ENCODE measurements around the gene KLK4. TPM values are rescaled to one million over a fixed set of nuclear protein-coding genes. Genes with fewer than 3 reads are reported as not detected.

Gene KLK4, protein sequence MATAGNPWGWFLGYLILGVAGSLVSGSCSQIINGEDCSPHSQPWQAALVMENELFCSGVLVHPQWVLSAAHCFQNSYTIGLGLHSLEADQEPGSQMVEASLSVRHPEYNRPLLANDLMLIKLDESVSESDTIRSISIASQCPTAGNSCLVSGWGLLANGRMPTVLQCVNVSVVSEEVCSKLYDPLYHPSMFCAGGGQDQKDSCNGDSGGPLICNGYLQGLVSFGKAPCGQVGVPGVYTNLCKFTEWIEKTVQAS
- total RNA-seq = not detected in 2 replicates

DNA sequence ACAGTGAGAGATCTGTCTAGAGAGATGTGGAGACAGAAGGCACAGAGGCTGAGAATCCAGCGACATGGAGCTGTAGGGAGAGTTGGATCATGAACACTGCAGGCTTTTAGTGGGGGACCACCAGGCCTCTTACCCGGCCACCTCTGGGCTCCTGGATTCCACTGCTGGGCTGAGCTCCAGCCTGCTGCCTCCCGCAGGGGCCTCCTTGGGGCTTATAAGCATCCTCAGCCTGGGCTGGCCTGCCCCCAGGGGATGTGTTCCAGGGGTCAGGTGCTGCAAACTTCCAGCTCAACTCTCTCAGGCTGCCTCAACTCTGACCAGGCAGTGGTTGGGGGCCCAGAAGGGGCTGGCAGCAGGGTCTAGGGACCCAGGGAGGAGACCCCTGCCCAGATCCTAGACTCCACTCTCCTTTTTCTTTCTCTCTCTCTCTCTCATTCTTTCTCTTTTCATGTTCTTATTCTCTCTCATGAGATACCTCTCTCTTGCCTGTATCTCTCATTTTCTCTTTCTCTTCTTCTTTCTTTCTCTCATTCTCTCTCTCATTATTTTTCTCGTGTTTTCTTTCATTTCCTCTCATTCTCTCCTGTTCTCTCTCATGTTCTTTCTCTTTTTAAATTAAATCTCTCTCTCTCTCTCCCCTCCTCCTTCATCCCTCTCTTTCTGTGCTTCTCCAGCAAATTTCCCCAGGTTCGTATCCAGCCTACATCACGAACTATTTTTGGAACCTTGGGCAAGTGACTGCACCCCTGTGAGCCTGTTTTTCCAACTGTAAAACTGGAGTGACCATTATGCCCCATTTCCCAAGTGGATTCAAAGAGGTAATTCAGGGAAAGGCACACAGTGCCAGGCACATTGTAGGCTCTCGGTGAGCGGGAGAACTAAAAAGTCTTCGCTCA lies at the start of gene KLK4:
TSS of gene KLK4 (minus strand) at position 190 of the 896 bp plus-strand sequence. CDS start 657 bp downstream, outside the sequence.
- no peak for DNase-seq (ENCODE audit: extremely low read depth, low read depth, low spot score)

DNA sequence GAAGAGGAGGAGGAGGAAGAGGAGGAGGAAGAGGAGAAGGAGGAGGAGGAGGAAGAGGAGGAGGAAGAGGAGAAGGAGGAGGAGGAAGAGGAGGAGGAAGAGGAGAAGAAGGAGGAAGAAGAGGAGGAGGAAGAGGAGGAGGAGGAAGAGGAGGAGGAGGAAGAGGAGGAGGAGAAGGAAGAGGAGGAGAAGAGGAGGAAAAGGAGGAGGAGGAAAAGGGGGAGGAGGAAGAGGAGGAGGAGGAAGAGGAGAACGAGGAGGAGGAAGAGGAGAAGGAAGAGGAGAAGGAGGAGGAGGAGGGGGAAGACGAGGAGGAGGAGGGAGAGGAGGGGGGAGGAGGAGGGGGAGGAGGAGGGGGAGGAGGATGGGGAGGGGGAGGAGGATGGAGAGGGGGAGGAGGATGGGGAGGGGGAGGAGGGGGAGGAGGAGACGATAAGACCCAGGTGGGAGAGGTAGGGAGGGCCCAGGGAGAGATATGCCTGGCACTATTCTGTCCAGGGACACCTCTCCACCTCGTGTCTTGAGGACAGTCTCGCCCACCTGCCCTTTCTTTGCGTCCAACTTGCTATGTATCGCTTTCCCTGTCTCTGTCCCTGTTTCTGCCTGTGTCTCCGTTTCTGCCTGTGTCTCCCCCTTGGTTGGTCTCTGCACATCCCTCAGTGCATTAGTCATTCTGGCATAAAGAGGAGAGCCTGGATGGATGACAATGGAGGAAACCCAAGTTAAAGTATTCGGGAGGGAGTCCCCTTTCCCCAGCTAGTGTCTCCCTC lies 48.7 kb upstream of the KLK4 start:
- no peak for DNase-seq (ENCODE audit: extremely low read depth, low read depth, low spot score)

DNA sequence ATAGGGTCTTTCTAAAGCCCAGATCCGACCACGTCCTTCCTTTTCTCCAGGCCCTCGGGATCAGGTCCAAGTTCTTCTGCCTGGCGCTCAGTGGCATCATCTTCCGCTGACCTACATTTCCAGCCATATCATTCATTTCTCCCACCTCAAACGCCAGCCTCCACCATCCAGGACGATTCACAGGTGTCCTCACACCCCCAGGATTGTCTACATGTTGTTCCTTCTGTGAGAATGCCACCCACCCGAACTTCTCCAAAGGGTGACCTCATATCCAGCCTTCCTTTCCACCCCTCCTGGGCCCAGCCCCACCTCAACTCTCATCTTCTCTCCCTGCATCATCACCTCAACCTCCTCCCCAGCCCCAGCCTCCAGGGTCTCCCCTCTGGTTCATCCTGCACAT lies 46.4 kb upstream of the KLK4 start:
- no peak for DNase-seq (ENCODE audit: extremely low read depth, low read depth, low spot score)

DNA sequence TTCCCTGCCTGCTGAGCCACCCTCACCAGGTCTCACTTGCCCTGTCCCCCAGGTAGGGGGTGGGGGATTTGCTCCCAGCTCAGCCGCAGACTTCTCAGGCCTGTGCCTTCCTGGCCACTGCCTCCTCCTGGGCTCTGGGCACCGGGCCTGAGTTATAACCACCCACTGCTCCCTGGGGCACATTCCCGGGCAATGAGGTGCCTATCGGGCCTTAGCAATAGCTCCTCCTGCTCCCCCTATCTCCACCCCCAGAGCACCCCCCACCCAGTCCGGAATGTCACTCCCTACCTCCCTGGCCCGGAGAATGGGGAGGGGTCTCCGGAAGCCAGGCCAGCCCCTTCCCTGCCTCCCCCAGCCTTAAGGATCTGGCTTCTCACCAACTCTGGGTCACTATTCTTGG lies 41.7 kb upstream of the KLK4 start, which contains the start of gene KLK5:
TSS of gene KLK5 (minus strand) at position 129 of the 400 bp plus-strand sequence. CDS start 381 bp downstream, outside the sequence.
- DNase-seq (ENCODE audit: extremely low read depth, low read depth, low spot score) = no peak

DNA sequence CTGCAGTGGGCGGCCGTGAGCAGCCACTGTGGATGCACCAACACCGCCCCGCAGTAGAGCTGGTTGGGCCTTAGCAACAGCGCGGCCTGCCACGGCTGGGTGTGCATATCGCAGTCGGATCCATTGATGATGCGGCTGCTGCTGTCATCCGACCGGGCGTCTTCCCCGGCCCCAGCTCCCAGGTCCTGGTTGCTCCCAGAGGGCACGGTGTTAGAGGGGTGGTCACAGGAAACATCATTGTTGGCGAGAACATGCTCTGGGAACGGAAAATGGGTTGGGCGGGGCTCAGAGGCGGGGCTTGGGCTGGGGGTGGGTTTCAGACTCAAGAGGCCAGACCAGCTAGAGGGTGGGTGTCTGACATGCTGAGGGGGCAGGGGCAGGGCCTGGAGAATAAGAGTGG lies 38.7 kb upstream of the KLK4 start:
- DNase-seq (ENCODE audit: extremely low read depth, low read depth, low spot score) = no peak

DNA sequence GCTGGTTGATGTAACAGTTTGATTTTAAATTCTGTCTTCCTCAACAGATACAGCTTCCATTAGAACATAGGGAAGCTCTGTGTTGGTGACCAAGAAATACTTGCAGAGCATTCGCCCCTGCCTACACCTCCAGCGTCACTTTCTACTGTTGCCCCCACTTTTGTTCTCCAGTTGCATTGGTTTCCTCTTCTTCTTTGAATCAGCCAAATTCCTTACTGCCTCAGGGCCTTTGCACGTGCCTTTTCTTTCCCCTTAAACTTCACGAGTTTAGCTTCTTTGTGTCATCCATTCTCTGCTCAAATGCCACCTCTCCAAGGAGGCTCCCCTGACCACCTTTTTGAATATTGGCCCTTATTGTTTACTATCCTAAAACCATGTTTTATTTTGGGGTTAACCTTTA lies 35.9 kb upstream of the KLK4 start:
- no peak for DNase-seq (ENCODE audit: extremely low read depth, low read depth, low spot score)

DNA sequence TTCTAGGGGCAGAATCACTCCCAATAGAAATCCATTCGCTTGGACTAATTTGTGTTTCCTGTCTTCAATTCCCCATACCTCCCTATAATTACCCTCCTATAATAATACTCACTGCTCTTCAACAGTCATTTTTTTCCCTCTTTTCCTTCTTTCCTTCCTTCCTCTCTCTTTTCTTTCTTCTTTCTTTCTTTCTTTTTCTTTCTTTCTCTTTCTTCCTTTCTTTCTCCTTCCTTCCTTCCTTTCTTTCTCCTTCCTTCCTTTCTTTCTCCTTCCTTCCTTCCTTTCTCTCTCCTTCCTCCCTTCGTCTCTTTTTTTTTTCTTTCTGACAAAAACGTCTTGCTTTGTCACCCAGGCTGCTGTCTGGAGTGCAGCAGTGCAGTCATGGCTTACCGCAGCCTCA lies 33.6 kb upstream of the KLK4 start:
- no peak for DNase-seq (ENCODE audit: extremely low read depth, low read depth, low spot score)

DNA sequence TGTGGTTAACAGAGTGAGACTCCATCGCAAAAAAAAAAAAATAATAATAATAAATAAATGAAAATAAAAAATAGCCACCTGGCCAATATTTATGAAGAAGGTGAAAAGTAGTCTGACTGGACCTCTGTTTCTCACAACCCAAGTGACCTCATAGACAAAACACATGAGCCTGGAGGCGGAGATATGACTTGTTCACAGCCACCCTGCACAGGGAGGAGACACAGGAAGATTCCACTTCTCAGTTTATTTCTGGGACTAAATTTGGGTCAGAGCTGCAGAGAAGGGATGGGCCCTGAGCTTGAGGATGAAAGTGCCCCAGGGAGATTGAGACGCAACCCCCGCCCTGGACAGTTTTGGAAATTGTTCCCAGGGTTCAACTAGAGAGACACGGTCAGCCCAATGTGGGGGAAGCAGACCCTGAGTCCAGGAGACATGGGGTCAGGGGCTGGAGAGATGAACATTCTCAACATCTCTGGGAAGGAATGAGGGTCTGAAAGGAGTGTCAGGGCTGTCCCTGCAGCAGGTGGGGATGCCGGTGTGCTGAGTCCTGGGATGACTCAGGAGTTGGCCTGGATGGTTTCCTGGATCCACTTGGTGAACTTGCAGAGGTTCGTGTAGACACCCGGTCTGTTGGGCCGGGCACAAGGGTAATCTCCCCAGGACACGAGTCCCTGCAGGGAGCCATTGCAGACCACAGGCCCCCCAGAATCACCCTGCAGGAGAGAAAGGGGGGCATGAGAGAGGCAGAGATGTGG lies 32.1 kb upstream of the KLK4 start:
- DNase-seq (ENCODE audit: extremely low read depth, low read depth, low spot score) = no peak

DNA sequence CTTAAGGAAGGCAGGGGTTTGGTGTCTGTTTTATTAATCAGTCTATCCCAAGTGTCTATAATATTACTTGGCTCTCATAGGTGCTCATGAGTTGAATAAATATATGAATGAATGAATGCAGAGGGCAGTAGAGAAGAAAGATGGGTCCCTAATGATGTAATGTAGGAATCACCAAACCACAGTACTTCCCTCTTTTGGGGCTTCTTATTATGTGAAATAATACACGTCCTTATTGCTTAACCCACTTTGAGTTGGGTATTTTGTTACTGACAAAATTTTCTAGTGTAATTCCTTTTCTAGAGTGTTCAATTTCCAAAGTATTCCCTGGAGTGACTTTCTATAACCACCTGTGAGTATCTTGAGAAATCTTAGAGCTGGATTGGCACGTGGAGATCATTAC lies 28.4 kb upstream of the KLK4 start:
- DNase-seq (ENCODE audit: extremely low read depth, low read depth, low spot score) = no peak

DNA sequence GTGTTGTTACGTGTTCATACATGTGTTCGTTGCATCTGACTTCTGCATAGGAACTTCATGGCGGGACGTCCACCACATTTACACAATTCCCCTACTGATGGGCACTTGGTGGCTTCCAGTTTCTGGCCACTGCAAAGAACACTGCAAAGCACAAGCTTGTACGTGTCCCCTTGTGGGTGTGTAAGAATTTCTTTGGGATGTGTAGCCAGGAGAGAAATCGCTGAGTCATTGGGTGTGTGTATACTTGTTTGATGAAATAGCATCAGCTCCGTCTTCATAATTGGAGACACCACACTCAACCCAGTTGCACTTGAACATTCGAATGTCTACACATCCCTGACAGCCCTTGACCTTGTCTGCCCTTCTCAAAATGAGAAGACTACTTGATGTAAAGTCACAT lies 22.4 kb upstream of the KLK4 start:
- no peak for DNase-seq (ENCODE audit: extremely low read depth, low read depth, low spot score)

DNA sequence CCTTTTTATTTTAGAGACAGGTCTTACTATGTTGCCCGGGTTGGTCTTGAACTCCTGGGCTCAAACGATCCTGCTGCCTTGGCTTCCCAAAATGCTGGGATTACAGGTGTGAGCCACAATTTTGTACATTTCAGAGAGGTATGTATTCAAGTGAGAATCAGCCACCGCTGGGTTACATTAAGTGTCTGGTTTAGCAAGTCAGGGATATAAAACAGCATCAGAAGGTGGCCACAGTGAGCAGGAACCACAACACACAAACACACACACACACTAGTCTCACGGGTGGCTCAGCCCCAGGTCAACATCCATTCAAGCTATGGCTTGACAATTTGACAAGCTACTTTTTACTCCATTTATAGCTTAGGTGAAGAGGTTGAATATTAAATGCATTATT lies 21.5 kb upstream of the KLK4 start:
- DNase-seq (ENCODE audit: extremely low read depth, low read depth, low spot score) = no peak

DNA sequence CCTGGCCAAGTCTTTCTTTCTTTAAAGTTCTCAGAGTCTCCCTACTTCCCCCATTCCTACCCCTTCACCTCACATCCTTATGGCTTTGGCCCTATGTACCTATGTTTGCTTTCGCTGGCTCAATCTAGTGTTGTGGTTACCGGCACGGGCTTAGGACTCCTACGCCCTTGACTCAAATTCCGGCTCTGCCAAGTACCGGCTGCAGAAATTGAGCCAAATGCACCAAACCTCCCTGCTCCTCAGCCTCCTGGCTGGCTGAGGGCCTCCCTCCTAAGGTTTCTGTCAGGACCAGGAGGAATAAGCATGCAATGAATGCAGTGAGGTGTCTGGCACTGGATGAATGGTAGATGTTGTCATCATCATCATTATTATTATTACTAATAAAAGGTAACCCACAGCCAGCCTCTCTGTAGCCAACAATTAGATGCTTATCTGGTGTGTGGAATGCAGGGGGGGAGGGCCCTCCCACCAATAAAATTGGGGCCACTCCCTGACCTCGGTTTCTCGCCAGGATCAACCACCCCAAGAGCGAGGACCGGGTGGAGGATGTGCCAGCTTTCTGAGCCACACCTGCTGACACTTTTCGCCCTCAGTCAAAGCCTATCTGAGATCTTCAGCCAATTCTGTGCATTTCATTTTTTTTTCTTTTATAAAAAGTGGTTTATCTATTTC lies 21.0 kb upstream of the KLK4 start:
- no peak for DNase-seq (ENCODE audit: extremely low read depth, low read depth, low spot score)

DNA sequence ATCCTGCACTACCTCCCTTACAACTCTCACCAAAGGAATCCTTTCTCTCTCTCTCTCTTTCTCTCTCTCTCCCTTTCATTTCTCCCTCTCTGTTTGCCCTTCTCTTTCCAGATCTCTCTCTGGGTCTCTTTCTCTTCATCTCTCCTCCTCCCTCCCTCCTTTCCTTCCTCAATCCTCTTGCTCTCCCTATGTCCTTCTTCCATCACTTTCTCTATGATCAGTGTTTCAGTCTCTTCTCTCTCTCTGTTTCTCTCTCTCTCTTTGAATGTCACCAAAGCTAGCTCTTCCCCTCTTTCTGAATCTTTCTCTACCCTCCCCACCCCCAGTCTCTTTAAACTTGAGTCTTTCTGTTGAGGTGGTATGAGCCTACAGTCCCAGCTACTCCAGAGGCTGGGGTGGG lies 19.8 kb upstream of the KLK4 start:
- DNase-seq (ENCODE audit: extremely low read depth, low read depth, low spot score) = no peak

DNA sequence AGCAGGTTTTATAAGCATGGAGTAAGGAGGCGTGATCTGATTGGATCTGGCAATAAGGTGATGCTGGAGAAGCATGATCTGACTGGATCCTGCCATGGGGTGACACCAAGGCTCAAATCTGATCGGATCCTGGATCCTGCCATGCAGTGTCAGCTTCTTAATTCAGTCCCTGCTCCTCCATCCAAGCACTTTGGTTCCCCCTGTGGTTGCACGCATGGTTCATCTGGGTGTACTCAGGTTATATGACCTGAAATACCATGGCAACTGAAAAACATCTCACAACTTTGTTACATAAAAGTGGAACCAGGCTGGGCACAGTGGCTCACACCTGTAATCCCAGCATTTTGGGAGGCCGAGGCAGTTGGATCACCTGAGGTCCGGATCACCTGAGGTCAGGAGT lies 17.6 kb upstream of the KLK4 start:
- DNase-seq (ENCODE audit: extremely low read depth, low read depth, low spot score) = no peak

DNA sequence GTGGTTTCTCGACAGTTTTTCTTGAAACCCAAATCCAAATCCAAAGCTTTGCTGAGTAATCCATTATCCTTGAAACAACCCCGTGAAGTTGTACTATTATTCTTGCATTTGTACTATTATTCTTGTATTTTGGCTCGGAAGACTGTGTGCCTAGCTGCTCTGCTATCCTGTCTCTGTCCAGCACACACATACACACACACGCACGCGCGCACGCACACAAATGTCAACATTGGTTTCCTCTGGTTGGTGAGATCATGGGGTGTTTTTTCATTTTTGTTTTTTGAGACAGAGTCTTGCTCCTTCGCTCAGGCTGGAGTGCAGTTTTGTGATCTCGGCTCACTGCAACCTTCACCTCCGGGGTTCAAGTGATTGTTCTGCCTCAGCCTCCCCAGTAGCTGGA lies 14.9 kb upstream of the KLK4 start:
- DNase-seq (ENCODE audit: extremely low read depth, low read depth, low spot score) = no peak

DNA sequence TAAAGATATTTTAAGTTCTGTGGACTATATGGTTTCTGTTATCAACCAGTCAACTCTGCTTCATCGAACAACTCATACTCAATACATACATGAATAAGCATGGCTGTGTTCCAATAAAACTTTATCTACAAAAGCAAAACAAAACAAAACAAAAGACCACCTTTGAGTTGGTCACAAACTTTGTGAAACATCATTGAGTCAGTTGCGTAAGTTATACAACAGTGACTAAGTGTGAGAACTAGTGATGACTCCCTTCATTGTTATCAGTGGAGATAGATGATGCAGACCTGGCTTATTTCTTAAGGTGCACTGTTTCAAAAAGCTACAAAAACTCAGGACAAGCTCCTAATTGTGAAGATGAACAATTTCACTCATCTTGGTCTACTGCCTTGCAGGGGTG lies 14.5 kb upstream of the KLK4 start:
- no peak for DNase-seq (ENCODE audit: extremely low read depth, low read depth, low spot score)

DNA sequence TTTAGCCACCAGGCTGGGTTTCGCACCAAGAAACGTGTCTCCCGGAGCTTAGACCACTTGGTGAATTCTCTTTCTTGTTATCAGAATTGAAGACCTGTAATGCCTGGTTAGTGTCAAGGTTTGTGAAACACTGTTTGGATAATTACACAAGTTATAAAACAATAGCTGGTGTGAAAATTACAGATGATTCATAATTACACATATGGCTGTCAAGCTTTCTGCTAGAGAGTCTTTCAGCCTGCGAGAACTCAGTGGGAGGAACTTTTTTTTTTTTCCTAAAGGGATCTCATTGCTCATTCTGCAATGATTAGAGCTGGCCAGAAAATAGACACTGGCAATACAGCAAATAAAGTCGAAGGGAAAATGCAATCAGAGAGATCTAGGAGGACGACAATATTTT lies 13.4 kb upstream of the KLK4 start:
- DNase-seq (ENCODE audit: extremely low read depth, low read depth, low spot score) = no peak

DNA sequence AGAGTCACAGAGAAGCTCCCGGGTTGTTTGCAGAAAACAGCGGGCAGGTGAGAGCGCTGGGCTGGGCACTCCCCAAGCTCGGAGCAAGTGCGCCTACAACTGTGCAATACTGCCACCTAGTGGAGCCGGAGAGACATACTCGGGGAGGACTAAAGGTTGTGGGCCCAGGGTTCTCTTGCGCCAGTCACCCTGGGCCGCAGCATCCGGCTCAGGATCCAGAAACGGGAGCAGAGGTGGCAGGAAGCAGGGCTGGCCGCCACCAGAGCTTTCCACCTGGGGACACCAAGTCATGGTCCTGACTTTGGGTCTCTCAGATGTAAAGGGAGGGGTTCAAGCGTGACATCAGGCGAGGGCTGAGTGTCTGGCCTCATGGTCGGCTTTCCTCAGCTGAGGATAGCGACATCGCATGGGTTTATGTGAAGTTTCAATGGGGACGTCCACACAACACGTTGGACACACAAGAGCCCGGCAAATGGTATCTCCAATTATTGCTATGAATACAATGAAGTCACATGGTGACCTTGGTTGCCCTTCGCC lies 11.2 kb upstream of the KLK4 start:
- DNase-seq (ENCODE audit: extremely low read depth, low read depth, low spot score) = peak; percentile 47

DNA sequence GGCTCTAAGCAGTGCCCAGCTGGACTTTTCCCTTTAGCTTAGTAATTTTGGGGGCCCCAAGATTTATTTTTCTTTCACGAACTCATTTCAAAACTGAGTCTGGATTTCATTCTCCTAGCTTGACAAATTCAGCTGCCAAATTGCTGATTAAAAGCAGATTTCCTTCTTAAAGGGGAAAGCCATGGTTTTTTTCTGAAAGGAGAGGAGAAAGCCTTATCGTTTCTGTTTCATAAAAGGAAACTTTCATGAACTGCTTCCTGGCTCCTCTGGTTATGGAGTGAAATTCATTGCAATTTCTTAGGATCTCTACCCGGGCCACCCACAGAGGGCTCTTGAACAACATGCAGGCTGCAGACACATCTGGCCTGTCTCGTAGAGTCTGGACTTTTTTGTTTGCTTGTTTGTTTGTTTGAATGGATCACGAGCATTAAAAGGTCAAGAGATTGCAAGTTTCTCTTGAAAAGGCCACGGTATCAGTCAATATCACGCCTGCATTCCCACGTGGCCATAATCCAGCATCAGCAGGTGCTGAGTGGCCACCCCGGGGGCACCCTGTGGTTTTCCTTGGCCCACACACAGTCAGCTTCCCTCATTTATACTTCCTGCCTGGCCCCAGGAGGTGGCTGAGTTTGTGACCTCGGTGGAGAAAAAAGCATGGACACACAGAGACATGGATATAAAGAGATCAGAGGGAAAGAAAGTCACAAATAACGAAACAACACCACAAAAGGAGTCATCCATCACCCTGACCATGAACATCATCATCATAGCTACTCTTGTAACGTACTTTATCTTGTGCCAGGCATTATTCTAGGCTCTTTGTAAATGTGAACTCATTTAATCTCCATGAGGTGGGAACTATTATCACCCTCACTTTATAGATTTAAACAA lies 10.5 kb upstream of the KLK4 start:
- no peak for DNase-seq (ENCODE audit: extremely low read depth, low read depth, low spot score)

All from glomerular endothelial cell (primary cell).